ENCODE data around the gene KCNG2. TPM values are rescaled to one million over a fixed set of nuclear protein-coding genes. Genes with fewer than 3 reads are reported as not detected.

Gene KCNG2
- polyA plus RNA-seq, 1 of the 3 experiments (the other 2 are of a cell fraction): not detected

DNA sequence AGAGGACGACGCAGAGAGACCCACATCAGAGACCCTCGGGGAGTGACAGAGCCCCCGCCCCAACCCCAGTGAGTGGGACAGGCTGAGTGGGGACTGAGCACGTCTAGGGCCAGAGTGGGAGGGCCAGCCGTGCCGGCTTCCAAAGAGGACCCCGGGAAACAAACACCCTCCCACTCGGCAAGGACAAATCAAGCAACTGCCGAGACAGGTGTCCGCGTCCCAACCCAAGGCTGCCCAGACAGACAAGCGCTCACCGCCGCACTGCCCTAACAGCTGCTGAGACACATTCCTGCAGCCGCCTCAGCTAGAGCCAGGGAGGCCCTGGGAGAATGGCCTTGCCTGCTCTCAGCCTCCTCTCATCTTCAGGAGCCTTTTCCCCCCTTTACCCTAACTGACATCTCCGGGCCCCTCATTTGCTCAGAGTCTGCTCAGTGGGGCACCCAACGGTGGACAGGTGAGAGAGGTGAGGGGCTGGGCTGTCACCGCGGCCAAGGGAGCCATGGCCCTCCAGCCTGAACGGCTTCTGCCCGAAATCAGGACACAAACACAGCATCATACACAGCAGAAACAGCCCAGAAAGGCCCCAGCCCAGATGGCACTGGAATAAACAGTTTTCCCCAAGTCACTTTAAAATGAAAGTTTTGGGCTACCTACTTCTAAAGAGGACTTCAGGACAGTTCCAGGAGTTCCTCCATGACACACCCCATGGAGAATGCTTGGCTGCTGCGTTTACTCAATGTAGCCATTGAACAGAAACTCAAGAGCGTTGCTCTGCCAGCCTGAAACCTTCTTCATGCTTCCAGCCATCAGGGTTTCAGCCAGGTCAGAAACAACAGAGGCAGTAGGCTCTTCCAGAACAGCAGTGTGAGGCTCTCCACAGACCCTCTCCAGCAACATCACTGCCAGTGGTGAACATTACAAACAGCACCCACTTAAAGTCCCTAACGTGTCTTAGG is 130.1 kb downstream of the KCNG2 start (continued):
- TF ChIP-seq REST (IDR thresholded peaks at IDR 0.05; ENCODE audit: low read depth, low read length) (no peak), EP300 (IDR thresholded peaks at IDR 0.05; ENCODE audit: borderline replicate concordance in 1 of 2, low read depth in 1 of 2, low read length in 1 of 2) (no peak), CTCF (IDR thresholded peaks at IDR 0.05) (no peak), MXI1 (IDR thresholded peaks at IDR 0.05; ENCODE audit: low read depth, low read length) (no peak), RFX5 (IDR thresholded peaks at IDR 0.05; ENCODE audit: low read length) (no peak), NRF1 (IDR thresholded peaks at IDR 0.05; ENCODE audit: low read depth, low read length) (no peak), IRF3 (IDR thresholded peaks at IDR 0.05; ENCODE audit: low read depth, low read length) (no peak)
- TF ChIP-seq, protein P1, sequence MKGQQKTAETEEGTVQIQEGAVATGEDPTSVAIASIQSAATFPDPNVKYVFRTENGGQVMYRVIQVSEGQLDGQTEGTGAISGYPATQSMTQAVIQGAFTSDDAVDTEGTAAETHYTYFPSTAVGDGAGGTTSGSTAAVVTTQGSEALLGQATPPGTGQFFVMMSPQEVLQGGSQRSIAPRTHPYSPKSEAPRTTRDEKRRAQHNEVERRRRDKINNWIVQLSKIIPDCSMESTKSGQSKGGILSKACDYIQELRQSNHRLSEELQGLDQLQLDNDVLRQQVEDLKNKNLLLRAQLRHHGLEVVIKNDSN (IDR thresholded peaks at IDR 0.05; ENCODE audit: borderline replicate concordance, low read depth): no peak

GRCh38 chr18:79928563-79928960 is 130.8 kb downstream of the KCNG2 start:
- Histone ChIP-seq H3K9me3 (peaks cover 36% of the 10 kb centered on the region), H3F3A (replicated peaks; ENCODE audit: insufficient read depth) (peaks cover 12% of the 10 kb centered on the region), H3K79me2 (ENCODE audit: insufficient read depth) (peaks cover 33% of the 10 kb centered on the region; the same call in 1 of the 2 replicates), H3K4me2 (no peak overlapping the region), H3K4me3 (ENCODE audit: low read depth in 2 of 2, low read length in 1 of 2) (no peak overlapping the region; a peak in 1 of 4 replicates), H3K4me1 (ENCODE audit: control insufficient read depth in 1 of 2, insufficient read depth in 2 of 2, low read depth in 1 of 2, low read length in 1 of 2) (no peaks in the 10 kb centered on the region), H4K20me1 (ENCODE audit: insufficient read depth) (no peaks in the 10 kb centered on the region), H3K9ac (no peak overlapping the region), H3K36me3 (replicated peaks in 1 of 2; ENCODE audit: control insufficient read depth in 1 of 2, insufficient read depth in 2 of 2, low read length in 1 of 2) (peaks cover 3 to 19% of the 10 kb centered on the region in 2 experiments), H2AFZ (ENCODE audit: low read depth) (no peak overlapping the region), H3K27ac (ENCODE audit: low read depth in 2 of 2, low read length in 1 of 2) (no peak overlapping the region), H3K9me2 (no peaks in the 10 kb centered on the region), H3K27me3 (ENCODE audit: insufficient read depth) (no peaks in the 10 kb centered on the region)
- DNase-seq: no peak
- CTCF ChIA-PET: no interaction called here
- WGBS (ENCODE audit: low lambda C conversion rate): 100% methylated on average over 3 of the region's 9 CpGs
- POLR2A ChIA-PET: interaction anchor here (0.6 kb wide), 1 partner anchor 15 kb away, joined by 6 read pairs; no protein-coding TSS in a partner anchor
- TF ChIP-seq ZBTB33 (IDR thresholded peaks at IDR 0.05; ENCODE audit: borderline replicate concordance, low read depth) (no peak), TAF1 (IDR thresholded peaks at IDR 0.05; ENCODE audit: borderline replicate concordance, low read depth, low read length) (no peak), RXRA (IDR thresholded peaks at IDR 0.05; ENCODE audit: borderline replicate concordance, low read depth) (no peak), FOSL2 (IDR thresholded peaks at IDR 0.05; ENCODE audit: borderline replicate concordance, low read depth) (no peak), MEF2A (IDR thresholded peaks at IDR 0.05; ENCODE audit: borderline replicate concordance, low read depth) (no peak), JUND (IDR thresholded peaks at IDR 0.05) (no peak), RFX5 (IDR thresholded peaks at IDR 0.05; ENCODE audit: low read length) (no peak), TEAD4 (IDR thresholded peaks at IDR 0.05; ENCODE audit: borderline replicate concordance, insufficient read depth) (no peak), NRF1 (IDR thresholded peaks at IDR 0.05; ENCODE audit: low read depth, low read length) (no peak), POLR2AphosphoS5 (IDR thresholded peaks at IDR 0.05; ENCODE audit: low read depth, low read length) (no peak), RCOR1 (IDR thresholded peaks at IDR 0.05; ENCODE audit: low read length) (no peak), FOXM1 (IDR thresholded peaks at IDR 0.05; ENCODE audit: low read depth) (no peak), FOXJ3 (CRISPR knock-in tag; IDR thresholded peaks at IDR 0.05) (no peak)
- TF ChIP-seq, protein P1 (IDR thresholded peaks at IDR 0.05; ENCODE audit: borderline replicate concordance, low read depth): no peak

Measured in SK-N-SH (cell line).